Measurements from ENCODE around the gene HOXC12.

HOXC12 gene

GRCh38 chr12:53998110-53998899 is 43.6 kb downstream of the HOXC12 start:
- DNase-seq, result no peak

DNA sequence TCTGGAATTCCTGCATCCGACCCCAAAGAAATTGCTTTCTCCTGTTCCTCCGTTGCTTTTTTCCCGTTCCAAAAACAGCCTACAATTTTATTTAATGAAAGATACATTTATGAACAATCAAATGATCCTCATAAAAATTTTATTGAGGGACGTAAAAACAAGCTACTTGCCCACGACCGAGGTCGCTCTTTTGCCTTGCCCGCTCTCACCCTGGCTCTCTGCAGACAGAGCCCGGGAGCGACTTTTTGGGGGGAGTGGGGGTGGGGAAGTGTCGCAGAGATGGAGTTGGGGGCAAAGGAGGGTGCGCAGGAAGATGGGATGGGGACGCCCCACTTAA is 44.2 kb downstream of the HOXC12 start:
- no peak for DNase-seq

DNA sequence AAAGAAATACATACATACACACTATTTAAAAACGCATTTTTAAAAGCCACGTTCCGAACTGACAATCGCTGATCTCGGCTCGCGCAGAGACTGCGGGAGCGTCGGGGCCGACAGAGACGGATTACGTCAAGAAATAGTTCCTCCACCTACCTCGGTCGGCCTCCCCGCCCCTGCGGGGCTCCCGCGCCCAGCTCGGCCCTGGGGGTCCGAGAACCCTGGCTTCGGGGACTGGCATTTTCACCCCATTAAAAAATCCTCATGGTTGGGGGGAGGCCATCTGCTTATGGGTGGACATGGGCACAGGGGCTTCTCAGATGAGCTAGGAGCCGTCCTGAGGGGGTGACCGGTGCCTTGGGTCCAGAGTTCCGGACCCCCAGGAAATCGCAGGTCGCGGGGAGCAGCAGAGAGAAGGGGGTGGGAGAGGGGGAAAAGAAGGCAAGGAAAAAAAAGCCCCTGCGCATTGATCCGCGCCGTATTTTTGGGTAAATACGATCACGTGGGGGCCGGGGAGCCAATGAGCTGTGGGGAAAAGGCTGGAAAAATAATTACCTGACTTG is 44.9 kb downstream of the HOXC12 start:
- DNase-seq, result no peak

- DNase-seq, result no peak
Observed at GRCh38 chr12:54000116-54001114, 45.7 kb downstream of the HOXC12 start, which contains the start of gene HOXC9. Gene HOXC9, plus strand, starts transcription at chr12:54000161. Its CDS starts 28 bp downstream, at chr12:54000189.

- no peak for DNase-seq
Observed at GRCh38 chr12:54001283-54002187, 46.8 kb downstream of the HOXC12 start.

DNA sequence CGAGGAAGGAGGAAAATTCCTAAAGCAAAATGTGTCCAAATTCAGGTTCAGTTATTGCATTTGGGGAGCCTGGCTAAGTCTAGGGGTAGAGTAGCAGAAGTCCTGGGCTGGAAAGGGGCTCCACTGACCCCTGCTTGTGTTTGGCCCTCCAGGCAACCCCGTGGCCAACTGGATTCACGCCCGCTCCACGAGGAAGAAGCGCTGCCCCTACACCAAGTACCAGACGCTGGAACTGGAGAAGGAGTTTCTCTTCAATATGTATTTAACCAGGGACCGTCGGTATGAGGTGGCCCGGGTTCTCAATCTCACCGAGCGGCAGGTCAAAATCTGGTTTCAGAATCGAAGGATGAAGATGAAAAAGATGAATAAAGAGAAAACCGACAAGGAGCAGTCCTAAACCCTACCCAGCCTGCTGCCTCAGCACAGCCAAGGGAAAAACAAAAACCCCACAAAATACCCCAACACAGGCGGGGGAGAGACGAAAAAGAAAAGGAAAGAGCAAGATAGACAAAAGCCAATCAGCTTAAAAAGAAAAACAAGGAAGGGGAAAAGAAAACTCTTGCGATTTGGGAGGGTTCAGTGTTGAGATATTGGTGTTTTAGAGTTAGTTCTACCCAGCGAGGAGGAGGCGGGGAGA is 47.7 kb downstream of the HOXC12 start:
- no peak for DNase-seq

DNA sequence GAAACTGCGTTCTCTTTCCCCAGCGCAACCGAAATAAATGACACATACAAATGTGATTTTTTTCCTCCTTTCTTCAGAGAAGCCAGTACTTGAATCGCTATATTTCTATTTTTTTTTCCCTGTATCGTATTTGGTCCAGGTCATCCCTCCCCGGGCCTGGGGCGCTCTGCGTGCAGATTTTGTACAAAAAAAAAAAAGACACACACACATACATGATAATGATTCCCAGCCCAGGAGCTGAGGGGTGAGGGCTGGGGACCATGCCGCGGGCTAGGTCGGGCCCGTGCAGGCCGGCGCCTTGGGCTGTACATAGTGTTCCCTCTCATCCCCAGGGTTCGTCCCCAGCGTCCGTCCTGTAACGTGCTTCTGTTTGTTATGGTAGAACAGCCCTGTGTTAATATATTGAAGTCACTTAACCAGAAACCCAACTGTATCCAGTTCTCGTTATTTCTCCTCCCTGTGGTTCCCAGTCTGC is 48.2 kb downstream of the HOXC12 start:
- DNase-seq, result no peak

GRCh38 chr12:54003625-54004024 is 48.9 kb downstream of the HOXC12 start:
- DNase-seq, result no peak

DNA sequence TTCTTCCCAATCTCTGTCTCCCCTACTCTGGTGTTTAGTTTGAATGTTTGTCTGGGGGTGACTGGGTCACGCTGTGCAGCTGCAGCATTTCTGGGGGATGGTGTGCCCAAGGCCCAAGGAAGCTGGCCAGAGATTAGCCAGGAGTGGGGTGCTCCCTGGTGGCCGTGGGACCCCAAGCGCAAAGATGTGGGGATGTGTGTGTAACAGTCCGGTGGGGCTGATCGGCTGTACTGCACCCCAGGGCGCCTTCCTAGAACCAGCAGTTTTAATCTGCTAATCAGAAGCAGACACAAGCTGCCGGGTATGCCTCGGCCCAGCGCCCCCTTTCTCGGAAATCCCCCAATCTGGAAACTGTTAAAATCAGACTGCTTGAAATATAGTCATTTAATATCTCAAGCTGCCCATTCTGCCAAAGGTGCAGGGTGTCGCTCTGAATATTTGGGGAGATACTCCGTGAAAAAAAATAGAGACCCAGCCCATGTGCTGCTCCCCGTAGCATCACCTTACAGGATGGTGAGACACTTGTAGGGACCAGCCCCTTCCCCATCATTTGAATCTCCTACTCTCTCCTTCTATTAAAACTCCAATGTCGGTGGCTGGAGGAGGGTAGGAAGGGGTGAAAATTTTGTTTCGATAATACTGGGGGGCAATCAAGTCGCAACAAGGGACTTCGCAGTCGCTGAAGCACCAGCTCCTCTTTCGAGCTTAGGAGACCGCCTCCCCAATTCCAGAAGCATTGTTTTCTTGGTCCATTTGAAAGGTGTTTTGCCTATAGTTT is 49.5 kb downstream of the HOXC12 start:
- no peak for DNase-seq

GRCh38 chr12:54004841-54005530 is 50.3 kb downstream of the HOXC12 start:
- DNase-seq, result no peak

- DNase-seq, result no peak
Observed at GRCh38 chr12:54005531-54005852, 50.8 kb downstream of the HOXC12 start.

DNA sequence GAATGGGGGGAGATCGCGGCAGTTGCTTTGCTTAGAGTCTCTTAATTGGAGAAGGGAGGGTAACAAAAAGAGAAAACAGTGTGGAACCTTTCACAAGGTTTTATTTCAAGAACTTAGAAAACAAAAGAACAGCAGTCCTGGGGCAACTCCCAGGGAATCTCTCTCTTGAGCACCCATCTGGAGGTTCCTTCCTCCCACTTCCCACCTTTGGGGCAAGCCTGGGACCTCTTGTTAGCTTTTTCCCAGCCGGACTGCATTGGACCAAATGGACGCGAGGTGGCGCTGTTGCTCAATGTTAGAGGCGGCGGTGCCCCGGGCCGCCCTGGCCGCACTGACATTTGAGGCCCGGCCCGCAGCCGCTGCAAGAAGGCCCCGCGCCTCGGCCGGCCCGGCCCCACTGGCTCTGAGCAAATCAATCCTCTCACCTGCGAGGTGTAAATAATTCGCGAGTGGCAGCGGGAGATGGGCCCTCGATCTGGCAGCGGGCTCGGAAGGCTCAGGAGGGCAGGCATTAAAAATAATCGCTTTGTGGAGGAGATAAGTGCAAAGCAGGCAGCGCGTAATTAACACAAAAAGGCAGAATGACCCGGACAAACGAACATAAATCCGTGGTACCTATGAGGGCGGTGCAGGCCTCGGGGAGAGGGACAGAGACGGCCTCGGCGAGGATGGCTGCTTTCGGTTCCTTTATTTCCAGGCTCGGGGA is 51.3 kb downstream of the HOXC12 start:
- peak; percentile 84 for DNase-seq

DNA sequence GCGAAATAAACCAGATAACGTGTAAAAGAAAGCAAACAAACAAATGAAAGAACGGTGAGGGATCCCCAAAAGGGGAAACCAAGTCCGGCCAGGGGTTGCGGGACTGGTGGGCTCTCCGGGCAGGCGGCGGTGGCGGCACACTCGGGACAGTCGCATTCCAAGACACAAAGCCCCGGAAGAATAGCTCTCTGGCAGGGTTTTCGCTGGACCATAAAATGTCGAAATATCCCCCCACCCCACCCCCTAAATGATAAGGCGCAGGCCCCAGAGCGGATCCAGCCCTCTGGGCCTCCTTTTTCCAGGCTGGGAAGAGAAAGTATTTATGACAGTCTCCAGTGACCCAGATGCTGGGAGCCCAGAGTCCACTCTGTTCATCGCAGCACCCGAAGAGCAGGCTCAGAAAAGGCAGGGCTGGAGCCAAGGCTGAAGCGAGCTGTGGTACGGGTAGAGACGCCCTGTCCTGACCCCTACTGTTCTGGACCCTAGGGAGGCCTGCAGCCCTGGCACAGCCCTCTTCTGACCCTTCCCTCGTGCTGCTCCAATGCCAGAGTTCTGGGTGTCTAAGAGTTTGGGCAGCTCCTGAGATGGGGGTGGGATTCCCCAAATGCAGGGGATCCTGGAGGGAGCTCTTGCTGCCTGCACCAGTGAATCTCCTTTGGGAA is 52.0 kb downstream of the HOXC12 start:
- no peak for DNase-seq

GRCh38 chr12:54007538-54008259 is 53.0 kb downstream of the HOXC12 start:
- DNase-seq, result no peak

- no peak for DNase-seq
Observed at GRCh38 chr12:54008260-54008552, 53.5 kb downstream of the HOXC12 start.
